Erythroblast (primary cell): ENCODE measurements around the gene ZSCAN5C.

ENCODE experiments used
- GATA1 ChIP-seq: IDR thresholded peaks from 2 replicates; pipeline ENCODE4 v1.6.1; 2011; ENCODE audit warnings: low read depth, mild to moderate bottlenecking, control low read depth, low read length, moderate library complexity
- POLR2A ChIP-seq: IDR thresholded peaks from 2 replicates; pipeline ENCODE4 v1.6.1; 2011; ENCODE audit warnings: mild to moderate bottlenecking, low read length

- no peak for TF ChIP-seq POLR2A
- TF ChIP-seq GATA1 = no peak
Measured at GRCh38 chr19:56177564-56178243, 24.4 kb upstream of the ZSCAN5C start.
